A549 (cell line): ENCODE data around the gene ENPP3.

ENCODE experiments used
- ZNF302 ChIP-seq: fragments of 250-450 bp; sonication (Bioruptor Pico); IDR thresholded peaks from 2 replicates; pipeline ENCODE4 v1.9.0; 2021; ENCODE audit warnings: inconsistent platforms, mild to moderate bottlenecking, moderate library complexity
- TF ChIP-seq, protein P1 (sequence below): fragments of 150-350 bp; IDR thresholded peaks from 2 replicates; pipeline ENCODE4 v1.6.1; 2014; ENCODE audit warnings: low read depth, mild to moderate bottlenecking, low read length

DNA sequence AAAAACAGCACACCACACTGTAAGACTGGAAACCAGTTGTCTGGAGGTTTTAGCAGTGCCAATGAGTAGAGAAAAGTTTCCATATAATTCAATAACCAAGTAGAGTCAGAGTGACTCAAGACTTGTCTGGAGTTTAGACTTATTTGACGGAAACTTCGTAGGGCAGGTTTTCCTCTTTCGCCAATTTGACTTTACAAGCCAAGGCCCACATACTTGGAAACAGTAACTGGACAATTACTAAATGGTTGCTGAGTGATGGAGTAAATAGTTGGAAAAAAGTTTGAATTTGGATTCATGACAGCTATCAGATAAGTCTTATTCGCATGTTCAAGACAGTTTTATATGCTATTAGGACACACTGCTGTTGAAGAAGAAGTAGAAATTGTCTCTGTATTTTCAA lies 121.8 kb downstream of the ENPP3 start:
- TF ChIP-seq ZNF302 (CRISPR knock-in tag): no peak
- TF ChIP-seq, protein P1, sequence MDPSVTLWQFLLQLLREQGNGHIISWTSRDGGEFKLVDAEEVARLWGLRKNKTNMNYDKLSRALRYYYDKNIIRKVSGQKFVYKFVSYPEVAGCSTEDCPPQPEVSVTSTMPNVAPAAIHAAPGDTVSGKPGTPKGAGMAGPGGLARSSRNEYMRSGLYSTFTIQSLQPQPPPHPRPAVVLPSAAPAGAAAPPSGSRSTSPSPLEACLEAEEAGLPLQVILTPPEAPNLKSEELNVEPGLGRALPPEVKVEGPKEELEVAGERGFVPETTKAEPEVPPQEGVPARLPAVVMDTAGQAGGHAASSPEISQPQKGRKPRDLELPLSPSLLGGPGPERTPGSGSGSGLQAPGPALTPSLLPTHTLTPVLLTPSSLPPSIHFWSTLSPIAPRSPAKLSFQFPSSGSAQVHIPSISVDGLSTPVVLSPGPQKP: no peak
